ENCODE measurements around the gene PHYHIPL. TPM values are rescaled to one million over a fixed set of nuclear protein-coding genes. Genes with fewer than 3 reads are reported as not detected.

PHYHIPL gene
- total RNA-seq, 1 donor from 2014 or later: 0.11 TPM

GRCh38 chr10:59181668-59182067 is 5.2 kb downstream of the PHYHIPL start:
- no peak for DNase-seq
- Histone ChIP-seq H3K4me3 (no peak overlapping the region), H3K27ac (replicated peaks) (no peak overlapping the region), H3K9me3 (replicated peaks) (no peaks in the 10 kb centered on the region), H3K27me3 (ENCODE audit: low read depth) (peaks cover 37% of the 10 kb centered on the region), H3K4me1 (peaks cover 7% of the 10 kb centered on the region), H3K36me3 (no peaks in the 10 kb centered on the region)
- intact Hi-C loops (cut with micrococcal nuclease): loop anchor here (5.0 kb wide), 1 partner anchor 229 kb away; no protein-coding TSS in a partner anchor
- TF ChIP-seq CTCF (IDR thresholded peaks at IDR 0.05; ENCODE audit: borderline replicate concordance): peak; percentile 73

- Histone ChIP-seq H3K36me3 (no peaks in the 10 kb centered on the region), H3K4me3 (no peak overlapping the region), H3K27ac (replicated peaks) (no peak overlapping the region), H3K4me1 (no peaks in the 10 kb centered on the region), H3K9me3 (replicated peaks) (no peaks in the 10 kb centered on the region), H3K27me3 (ENCODE audit: low read depth) (no peaks in the 10 kb centered on the region)
- TF ChIP-seq CTCF (IDR thresholded peaks at IDR 0.05; ENCODE audit: borderline replicate concordance): no peak
- intact Hi-C loops (cut with micrococcal nuclease): no loop called here
- DNase-seq: no peak
Observed at GRCh38 chr10:59190332-59190731, 13.9 kb downstream of the PHYHIPL start.

GRCh38 chr10:59206204-59206720 is 29.8 kb downstream of the PHYHIPL start:
- DNase-seq: no peak
- Histone ChIP-seq H3K27me3 (ENCODE audit: low read depth) (no peaks in the 10 kb centered on the region), H3K9me3 (replicated peaks) (peaks cover 10% of the 10 kb centered on the region), H3K4me3 (no peak overlapping the region), H3K36me3 (no peaks in the 10 kb centered on the region), H3K27ac (replicated peaks) (no peak overlapping the region), H3K4me1 (no peaks in the 10 kb centered on the region)
- intact Hi-C loops (cut with micrococcal nuclease): no loop called here
- no peak for TF ChIP-seq CTCF (IDR thresholded peaks at IDR 0.05; ENCODE audit: borderline replicate concordance)

- peaks cover 10% of the 10 kb centered on the region for H3K9me3 ChIP-seq (replicated peaks)
- no peaks in the 10 kb centered on the region for H3K4me1 ChIP-seq
- H3K4me3 ChIP-seq: no peak overlapping the region
- DNase-seq: no peak
- no peaks in the 10 kb centered on the region for H3K36me3 ChIP-seq
- TF ChIP-seq CTCF (IDR thresholded peaks at IDR 0.05; ENCODE audit: borderline replicate concordance): no peak
- H3K27ac ChIP-seq (replicated peaks): no peak overlapping the region
- H3K27me3 ChIP-seq (ENCODE audit: low read depth): no peaks in the 10 kb centered on the region
- intact Hi-C loops (cut with micrococcal nuclease): no loop called here
Observed at GRCh38 chr10:59212301-59212798, 35.9 kb downstream of the PHYHIPL start.

GRCh38 chr10:59214160-59214559 is 37.7 kb downstream of the PHYHIPL start:
- Histone ChIP-seq H3K9me3 (replicated peaks) (peaks cover 10% of the 10 kb centered on the region), H3K4me1 (no peaks in the 10 kb centered on the region), H3K36me3 (no peaks in the 10 kb centered on the region), H3K27ac (replicated peaks) (no peak overlapping the region), H3K4me3 (no peak overlapping the region), H3K27me3 (ENCODE audit: low read depth) (no peaks in the 10 kb centered on the region)
- TF ChIP-seq CTCF (IDR thresholded peaks at IDR 0.05; ENCODE audit: borderline replicate concordance): no peak
- no peak for DNase-seq
- intact Hi-C loops (cut with micrococcal nuclease): no loop called here

Data from left ventricle myocardium inferior (tissue), 1 donor.